ENCODE measurements around the gene TRIM71.
"Not testable (repeated sequence)": the region's sequence is repeated elsewhere in the genome, so short reads cannot be mapped to it uniquely, and the experiment has no call there.

TRIM71 gene

DNA sequence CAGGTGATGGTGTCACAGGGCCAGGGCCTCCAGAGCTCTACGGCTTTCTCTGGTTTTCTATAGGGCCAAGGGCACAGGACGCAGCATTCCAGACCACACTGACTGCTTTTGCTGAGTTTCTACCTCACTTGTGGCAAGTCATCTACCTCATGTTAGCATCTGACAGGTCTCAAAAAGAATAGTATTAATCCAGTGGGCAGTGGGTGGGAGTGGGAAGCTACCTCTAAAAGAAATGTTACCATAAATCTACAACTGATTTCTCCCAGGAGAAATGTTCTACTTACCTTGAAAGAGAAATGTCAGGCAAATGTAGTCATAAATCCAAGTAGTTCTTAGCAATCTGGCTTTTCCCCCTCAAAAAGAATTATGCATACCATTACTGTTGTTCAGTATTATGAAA lies 77.9 kb downstream of the TRIM71 start:
- DNase-seq = no peak

DNA sequence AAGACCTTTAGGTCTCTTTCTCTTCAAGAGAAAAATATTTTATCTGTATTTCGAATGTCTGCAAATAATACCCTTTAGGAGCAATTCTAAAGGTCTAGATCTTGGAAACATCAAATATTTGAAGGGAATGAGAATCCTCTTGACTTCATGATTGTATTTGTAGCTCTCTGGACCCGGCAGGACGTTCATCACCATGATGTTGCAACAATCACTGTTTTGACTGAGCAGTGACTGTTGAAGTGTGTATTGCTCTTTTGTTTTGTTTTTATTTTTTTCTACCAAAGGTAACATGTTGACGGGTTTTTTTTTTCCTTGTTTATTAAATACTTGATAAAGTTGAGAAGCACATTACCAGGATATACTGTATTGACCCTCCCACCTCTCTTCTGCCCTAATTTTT lies 78.3 kb downstream of the TRIM71 start:
- DNase-seq = no peak

DNA sequence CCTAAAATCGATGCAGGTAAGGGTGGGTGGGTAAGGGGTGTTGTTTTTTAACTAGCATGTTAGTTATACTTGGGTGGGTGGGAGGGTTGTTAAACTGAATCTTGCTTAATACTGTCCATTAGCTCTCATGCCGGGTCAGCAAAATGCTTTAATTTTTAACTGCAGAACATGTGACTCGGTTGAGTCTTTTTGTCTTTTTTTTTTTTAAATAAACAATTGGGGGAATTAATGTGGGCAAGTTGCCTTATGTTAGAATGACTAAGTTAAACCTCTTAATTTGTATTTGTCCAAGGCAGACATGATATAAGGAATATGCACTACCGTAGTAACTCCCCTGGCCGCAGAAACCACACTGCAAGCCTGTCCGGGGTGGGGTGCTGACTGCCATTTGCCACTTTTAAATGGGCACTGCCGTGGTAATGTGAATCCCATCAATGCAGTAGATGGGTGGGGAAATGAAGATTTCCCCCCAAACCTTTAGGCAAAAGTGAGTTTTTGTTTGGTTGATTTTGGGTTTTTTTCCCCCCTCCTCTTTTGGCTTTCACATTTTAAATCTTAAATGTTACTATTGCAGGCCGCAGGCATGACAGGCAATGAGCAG lies 79.3 kb downstream of the TRIM71 start:
- DNase-seq = no peak

DNA sequence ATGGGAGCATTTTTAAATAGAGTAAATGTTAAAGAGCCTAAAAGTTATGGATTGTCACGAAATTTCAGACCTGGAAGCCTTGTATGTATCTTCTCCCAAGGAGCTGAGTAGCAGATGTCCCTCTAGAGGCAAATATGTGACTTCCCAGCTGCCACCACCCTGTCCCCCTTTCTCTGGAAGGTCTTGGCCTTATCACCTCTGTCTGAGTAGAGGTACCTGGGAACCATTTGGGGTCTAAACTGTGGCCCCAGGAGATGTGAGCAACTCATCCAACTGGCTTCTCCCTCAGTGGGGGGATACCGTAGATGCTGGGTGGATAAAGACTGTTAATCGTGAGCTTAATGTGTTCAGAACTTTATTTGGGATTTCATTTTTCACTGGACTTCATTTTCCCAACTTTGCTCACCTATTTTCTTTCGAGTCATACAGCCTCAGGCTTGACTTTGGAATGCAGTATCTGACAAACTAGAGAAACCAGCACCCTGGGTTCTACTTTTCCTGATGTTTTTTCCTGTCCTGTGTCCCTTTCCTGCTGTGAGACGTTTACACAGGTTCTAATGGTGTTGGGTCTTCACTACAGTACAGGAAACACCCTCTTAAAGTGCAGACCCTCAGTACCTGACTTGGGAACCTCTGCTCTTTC lies 80.3 kb downstream of the TRIM71 start:
- no peak for DNase-seq

- no peak for DNase-seq
Measured at GRCh38 chr3:32899265-32899664, 81.5 kb downstream of the TRIM71 start.

DNA sequence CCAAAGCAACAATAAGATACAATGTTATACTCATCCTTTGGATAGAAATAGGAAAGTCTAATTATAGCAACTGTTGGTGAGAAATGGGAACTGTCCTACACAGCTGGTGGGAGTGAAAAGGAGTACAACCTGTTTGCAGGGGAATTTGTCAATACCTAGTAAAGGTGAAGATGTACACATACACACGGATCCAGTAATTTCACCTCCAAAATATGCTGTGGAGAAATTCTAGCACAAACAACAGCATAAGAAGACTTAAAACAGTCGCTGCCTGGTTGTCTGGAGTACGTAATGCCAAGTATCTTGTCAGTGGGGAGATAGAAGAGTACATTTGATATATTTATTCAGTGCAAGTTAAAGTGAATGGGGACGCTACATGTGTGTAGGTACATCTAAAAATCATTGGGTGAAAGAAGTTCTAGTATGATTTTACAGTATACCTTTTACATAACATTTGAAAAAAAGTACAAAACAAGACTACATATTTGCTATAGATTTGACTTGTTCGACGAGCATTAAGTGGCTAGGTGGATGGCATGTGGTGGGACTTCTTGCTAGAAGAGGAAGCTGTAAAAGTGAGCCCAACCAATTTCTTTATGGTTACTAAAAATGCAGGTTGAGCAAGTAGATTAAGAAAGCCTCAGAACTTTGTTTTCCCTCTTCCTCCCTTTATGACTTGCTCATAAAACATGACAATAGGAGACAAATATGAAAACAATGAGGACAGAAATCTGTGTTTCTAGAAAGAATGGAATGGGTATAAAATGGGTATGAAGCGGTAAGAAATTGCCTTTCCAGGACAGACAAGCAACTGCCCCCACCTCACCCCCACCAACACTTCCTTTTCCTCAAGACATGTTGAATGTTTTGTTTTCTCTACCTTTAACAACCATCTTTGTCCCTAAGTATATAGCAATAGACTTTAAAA lies 83.5 kb downstream of the TRIM71 start:
- DNase-seq = no peak

DNA sequence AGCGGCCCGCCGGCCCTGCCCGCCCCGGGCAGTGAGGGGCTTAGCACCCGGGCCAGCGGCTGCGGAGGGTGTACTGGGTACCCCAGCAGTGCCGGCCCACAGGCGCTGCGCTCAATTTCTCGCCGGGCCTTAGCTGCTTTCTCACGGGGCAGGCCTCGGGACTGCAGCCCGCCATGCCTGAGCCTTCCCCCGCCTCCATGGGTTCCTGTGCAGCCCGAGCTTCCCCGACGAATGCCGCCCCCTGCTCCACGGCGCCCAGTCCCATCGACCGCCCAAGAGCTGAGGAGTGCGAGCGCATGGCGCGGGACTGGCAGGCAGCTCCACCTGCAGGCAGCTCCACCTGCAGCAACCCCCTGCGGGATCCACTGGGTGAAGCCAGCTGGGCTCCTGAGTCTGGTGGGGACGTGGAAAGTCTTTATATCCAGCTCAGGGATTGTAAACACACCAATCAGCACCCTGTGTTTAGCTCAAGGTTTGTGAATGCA lies 85.1 kb downstream of the TRIM71 start:
- DNase-seq = not testable (repeated sequence)

DNA sequence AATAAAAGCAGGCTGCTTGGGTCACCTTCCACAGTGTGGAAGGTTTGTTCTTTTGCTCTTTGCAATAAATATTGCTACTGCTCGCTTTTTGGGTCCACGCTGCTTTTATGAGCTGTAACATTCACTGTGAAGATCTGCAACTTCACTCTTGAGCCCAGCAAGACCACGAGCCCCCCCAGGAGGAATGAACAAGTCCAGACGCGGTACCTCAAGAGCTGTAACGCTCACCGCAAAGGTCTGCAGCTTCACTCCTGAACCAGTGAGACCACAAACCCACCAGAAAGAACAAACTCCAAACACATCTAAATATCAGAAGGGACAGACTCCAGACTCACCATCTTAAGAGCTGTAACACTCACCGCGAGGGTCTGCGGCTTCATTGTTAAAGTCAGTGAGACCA lies 86.2 kb downstream of the TRIM71 start:
- no peak for DNase-seq

DNA sequence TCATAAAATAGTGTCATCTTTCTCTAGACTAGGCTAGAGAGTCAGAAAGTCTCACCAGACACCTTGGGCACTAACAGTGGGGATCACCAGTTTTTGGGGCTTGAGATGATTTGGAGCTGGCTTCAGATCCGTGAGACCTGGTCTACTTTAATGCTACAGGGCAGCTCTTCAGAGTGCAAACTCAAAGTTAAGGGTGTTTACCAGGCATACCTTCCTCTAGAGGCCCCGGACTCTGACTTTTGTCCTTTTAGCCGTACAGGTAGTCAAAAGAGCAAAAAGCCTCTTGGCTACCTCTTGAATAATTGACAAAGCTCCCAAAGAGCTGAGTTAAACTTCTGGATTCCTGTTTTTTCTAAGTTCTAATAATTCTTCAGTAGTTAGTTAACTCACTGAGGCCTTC lies 92.2 kb downstream of the TRIM71 start:
- DNase-seq = no peak

- no peak for DNase-seq
Measured at GRCh38 chr3:32910954-32911353, 93.2 kb downstream of the TRIM71 start.

GRCh38 chr3:32912046-32912445 lies 94.2 kb downstream of the TRIM71 start:
- DNase-seq = no peak

GRCh38 chr3:32913790-32914446 lies 96.1 kb downstream of the TRIM71 start:
- no peak for DNase-seq

- no peak for DNase-seq
Measured at GRCh38 chr3:32919920-32920319, 102.1 kb downstream of the TRIM71 start.

- no peak for DNase-seq
Measured at GRCh38 chr3:32922078-32922477, 104.3 kb downstream of the TRIM71 start.

DNA sequence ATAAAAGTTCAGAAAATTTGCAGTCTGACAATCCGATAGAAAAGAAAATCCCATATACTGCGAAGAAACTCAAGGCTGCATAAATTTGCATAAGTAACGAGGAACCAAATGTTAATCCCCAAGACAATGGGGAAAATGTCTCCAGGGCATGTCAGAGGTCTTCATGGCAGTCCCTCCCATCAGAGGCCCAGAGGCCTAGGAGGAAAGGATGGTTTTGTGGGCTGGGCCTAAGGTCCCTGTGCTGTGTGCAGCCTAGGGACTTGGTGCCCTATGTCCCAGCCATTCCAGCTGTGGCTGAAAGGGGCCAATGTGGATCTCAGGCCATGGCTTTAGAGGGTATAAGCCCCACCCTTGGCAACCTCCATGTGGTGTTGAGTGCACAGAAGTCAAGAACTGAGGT lies 112.4 kb downstream of the TRIM71 start:
- DNase-seq = no peak

DNA sequence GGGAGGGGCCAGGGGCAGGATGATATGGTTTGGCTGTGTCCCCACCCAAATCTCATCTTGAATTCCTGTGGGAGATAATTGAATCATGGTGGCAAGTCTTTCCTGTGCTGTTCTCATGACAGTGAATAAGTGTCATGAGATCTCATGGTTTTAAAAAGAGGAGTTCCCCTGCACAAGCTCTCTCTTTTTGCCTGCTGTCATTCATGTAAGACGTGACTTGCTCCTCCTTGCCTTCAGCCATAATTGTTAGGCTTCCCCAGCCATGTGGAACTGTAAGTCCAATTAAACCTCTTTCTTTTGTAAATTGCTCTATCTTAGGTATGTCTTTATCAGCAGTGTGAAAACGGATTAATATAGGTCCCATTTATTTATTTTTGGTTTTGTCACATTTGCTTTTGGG lies 113.5 kb downstream of the TRIM71 start:
- DNase-seq = not testable (repeated sequence)

- no peak for DNase-seq
Measured at GRCh38 chr3:32934150-32934742, 116.4 kb downstream of the TRIM71 start.

DNA sequence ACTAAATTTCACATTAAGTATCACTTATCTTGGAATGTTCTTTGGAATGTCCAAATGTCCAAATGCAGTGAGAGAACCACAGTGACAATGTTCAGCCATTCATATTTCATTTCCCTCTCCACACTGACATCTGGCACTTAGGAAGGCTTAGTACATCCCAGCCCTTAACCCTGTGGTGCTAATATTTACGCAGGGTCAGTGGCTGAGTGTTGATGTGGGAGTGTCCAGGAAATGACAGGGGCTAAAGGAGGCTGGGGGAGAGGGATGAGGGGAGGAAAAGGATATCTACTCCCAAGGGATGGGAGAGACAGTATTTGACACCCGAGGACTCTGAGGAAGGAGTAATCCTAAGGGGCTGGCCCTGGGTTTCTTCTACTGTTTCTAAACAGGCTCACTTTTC lies 119.5 kb downstream of the TRIM71 start:
- no peak for DNase-seq

- DNase-seq = not testable (repeated sequence)
Measured at GRCh38 chr3:32939531-32940284, 121.9 kb downstream of the TRIM71 start.

DNA sequence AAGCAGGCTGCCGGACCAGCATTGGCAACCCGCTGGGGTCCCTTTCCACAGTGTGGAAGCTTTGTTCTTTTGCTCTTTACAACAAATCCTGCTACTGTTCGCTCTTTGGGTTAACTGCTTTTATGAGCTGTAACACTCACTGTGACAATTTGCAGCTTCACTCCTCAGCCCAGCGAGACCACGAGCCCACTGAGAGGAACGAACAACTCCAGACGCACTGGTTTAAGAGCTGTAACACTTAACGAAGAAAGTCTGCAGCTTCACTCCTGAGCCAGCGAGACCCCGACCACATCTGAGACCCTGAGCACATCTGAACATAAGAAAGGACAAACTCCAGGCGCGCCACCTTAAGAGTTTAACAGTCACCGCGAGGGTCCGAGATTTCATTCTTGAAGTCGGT lies 122.9 kb downstream of the TRIM71 start:
- DNase-seq = no peak

- DNase-seq = peak in 1 of 2 experiments; percentile 17
Measured at GRCh38 chr3:32945136-32945535, 127.3 kb downstream of the TRIM71 start.

- not testable (repeated sequence) for DNase-seq
Measured at GRCh38 chr3:32945598-32945997, 127.8 kb downstream of the TRIM71 start.

Data from SW 1271 (cell line).